Activated CD8-positive, alpha-beta memory T cell treated with anti-CD3 and anti-CD28 coated beads for 1 hour (primary cell): ENCODE measurements around the gene TSKS.

Experiments
- DNase-seq, 2 donors: peaks; one replicate each; pipeline ENCODE4 v3.0.0-alpha.2; 2020; ENCODE audit warnings: low read depth in 1 of 2; ENCODE audit errors: extremely low read depth in 1 of 2

Gene TSKS

DNA sequence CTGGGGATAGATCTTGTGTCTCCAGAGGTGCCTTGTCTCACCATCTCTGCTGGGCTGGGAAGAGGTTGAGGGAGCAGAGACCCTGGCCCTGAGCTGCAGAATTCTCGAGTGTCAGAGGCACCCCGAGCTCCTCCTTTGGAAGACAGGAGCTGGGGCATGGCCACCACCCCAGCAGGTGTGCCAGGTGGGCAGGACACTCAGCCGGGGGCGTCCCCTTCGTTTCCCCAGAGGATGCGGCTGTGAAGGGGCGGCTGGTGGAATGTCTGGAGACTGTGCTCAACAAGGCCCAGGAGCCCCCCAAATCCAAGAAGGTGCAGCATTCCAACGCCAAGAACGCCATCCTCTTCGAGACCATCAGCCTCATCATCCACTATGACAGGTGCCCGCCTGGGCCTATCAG lies 35.5 kb upstream of the TSKS start:
- DNase-seq = no peak

DNA sequence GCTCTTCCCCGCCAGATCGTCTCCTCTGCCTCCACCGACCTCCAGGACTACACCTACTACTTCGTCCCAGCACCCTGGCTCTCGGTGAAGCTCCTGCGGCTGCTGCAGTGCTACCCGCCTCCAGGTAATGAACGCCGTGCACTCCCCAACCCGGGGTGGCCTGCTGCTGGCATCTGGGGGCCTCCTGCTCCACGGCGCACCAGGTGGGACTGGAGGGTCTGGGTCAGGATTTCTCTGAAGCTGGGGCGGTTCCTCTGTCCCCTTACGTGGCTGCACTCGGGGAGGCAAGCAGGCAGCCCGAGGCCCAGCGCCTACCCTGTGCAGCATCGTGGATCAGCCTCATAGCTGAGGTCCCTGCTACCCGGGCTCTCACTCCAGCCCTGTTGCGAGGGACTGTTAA lies 32.5 kb upstream of the TSKS start:
- no peak for DNase-seq

DNA sequence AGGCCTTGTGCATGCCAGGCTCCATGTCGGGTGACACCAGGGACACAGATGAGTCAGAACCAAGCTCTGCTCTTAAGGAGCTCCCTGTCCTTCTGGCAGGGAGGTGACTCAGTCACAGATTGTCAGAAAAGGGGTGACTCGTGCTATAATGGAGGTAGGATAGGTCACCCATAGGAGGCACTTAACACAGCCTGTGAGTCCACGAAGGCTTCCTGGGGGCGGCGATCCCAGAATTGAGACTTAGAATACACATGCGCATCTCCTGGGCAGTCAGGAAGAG lies 30.4 kb upstream of the TSKS start:
- DNase-seq = no peak

DNA sequence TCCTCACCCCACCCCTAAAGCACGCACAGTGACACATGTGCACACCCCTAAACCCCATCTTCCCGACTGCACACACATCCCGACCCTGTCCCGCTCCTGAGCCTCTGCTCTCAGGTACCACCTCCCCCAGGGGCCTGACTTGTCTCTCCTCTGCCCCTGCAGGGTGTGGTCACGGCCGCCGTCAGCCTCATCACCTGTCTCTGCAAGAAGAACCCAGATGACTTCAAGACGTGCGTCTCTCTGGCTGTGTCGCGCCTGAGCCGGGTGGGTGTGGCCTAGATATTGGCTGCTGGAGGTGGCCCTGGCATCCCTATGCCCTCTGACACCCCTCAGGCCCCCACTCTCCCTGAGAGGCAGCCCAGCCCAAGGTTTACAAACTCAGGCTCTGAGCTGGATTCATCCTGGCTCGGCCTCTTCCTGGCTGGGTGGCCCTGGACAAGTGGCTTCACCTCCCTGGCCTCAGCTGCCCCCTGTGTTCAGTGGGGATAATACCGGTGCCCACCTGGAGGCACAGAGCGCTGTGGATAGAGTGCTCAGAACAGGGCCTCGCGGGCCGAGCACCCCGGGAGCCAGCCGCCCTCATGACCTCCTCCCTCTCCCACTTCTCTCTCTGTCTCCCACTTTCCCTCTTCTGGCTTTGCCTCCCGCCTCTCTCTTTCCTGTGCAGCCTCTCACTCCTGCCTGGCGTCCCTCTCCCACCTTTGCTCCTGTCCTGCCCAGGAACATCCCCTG lies 29.9 kb upstream of the TSKS start:
- DNase-seq = no peak

DNA sequence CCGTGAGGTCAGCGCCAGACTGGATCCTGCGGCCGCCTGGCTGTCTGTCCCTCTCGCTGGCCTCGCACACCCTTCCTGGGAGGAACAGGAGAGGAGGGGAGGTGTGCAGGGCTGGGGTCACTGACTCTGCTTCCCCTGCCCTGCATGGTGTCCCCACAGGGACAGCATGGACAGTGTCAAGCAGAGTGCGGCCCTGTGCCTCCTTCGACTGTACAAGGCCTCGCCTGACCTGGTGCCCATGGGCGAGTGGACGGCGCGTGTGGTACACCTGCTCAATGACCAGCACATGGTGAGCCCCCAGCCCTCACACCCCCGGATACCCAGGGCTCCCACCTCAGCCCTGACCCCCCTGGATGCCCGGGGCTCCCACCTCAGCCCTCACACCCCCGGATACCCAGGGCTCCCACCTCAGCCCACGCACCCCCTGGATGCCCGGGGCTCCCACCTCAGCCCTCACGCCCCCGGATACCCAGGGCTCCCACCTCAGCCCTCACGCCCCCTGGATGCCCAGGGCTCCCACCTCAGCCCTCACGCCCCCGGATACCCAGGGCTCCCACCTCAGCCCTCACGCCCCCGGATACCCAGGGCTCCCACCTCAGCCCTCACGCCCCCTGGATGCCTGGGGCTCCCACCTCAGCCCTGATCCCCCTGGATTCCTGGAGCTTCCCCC lies 28.8 kb upstream of the TSKS start:
- DNase-seq = no peak

DNA sequence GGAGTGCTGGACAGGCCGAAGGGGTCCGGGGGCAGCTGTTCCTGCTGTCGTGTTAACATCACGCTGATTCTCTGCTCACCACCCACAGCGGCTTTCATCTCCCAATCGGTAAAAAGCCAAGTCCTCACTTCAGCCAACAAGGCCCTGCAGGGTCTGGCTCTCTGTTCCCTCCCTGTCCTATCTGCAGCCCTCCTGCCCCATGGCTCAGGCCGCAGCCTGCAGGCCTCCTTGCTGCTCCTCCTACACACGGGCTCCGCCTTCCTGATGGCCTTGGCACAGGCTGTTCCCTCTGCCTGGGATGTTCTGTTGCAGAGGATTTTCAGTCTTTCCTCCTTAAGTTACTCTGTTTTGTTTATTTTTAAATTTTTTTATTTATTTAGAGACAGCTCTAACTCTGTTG lies 27.8 kb upstream of the TSKS start:
- no peak for DNase-seq

DNA sequence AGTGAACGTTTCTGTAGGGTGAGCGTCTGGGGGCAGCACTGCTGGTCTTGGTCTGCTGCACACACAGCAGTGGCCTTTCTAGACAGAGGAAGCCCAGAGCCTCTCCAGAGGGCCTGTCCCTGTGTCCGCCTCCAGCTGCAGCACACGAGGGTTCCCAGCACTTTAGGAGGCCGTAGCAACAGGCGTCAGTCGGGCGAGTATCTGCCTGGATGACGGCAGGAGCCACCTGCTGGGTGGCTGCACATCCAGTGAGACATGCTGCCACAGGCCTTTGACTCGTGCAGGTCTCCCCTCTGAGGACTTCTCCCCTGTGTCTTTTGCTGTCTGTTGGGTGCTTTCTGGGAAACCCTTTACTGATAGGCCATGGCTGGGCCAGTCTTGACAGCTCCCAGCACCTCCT lies 25.8 kb upstream of the TSKS start:
- DNase-seq = no peak

DNA sequence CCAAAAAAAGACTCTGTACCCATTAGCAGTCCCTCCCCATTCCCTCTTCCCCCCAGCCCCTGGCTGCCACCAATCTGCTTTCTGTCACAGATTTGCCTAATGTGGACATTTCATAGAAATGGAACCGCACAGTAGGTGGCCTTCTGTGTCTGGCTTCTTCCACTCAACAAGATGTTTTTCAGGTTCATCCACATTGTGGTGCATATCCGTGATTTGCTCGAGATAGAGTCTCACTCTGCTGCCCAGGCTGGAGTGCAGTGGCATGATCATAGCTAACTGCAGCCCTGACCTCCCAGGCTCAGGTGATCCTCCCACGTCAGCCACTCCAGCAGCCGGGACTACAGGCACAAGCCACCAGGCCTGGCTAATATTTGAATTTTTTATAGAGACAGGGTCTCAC lies 24.6 kb upstream of the TSKS start:
- no peak for DNase-seq

DNA sequence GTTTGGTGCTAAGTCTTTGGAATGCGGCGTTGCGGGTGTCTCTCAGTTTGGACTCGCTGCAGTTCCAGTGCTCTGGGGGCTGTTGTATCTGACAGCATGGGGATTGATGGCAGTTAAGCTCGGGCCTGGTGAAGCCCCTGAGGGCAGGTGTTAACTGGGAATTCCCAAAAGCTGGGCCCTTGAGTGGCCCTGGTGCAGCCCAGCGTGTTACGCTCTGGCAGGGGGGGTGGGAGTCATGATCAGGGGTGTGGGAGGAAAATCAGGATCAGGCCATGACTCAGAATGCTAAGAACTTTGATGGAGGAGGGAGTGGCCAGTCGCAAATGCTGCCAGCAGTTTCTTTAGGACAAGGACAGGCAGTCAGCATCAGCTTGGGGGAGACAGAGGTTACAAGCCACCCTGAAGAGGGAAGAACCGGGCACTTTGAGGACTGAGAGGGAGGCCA lies 23.3 kb upstream of the TSKS start:
- DNase-seq = no peak

DNA sequence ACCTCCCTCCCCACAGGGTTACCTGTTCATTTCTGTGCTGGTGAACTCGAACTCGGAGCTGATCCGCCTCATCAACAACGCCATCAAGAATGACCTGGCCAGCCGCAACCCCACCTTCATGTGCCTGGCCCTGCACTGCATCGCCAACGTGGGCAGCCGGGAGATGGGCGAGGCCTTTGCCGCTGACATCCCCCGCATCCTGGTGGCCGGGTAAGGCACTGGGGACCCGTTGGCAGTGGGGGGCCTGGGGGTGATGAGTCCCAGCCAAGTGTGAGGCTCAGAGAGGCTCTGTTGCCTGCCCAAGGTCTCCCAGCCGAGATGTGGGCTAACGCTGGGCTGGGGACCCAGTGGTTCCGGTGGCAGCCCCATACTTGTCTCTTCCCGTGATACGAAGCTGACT lies 19.4 kb upstream of the TSKS start:
- DNase-seq = no peak

DNA sequence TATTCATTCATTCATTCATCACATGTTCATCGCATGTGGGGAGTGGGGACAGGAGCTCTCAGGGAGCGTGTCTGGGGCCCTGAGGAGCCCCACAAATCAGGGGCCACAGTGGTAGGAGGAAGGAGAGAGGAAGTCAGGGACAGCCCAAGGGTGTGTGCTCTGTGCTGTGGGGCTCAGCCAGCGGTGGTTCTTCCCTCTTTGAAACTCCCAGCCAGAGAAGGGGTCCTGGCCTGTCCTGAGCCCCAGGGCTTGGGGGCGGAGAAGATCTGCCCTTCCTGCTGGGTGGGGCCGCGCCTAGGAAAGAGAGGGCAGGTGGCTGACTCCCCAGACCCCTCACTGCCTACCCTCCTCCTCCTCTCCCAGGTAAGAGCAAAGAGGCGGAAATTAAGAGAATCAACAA lies 18.3 kb upstream of the TSKS start:
- no peak for DNase-seq

DNA sequence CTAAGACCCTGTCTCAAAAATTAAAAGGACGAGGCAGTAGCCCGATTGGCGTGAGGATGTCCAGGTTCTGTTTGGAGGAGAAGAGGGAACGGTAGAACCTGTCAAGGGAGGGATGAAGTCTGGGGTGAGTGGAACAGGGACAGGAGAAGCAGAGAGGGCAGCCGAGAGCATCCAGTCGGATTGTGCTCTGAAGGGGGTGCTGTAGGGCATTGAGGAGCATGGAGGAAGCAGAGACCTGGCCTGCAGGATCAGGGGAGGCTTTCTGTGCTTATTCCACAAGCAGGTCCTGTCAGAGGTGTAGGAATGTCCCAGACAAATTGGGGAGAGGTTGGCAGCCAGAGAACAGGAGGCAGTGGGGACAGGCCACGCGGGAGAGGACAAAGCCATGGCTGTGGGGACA lies 17.8 kb upstream of the TSKS start:
- DNase-seq = no peak

DNA sequence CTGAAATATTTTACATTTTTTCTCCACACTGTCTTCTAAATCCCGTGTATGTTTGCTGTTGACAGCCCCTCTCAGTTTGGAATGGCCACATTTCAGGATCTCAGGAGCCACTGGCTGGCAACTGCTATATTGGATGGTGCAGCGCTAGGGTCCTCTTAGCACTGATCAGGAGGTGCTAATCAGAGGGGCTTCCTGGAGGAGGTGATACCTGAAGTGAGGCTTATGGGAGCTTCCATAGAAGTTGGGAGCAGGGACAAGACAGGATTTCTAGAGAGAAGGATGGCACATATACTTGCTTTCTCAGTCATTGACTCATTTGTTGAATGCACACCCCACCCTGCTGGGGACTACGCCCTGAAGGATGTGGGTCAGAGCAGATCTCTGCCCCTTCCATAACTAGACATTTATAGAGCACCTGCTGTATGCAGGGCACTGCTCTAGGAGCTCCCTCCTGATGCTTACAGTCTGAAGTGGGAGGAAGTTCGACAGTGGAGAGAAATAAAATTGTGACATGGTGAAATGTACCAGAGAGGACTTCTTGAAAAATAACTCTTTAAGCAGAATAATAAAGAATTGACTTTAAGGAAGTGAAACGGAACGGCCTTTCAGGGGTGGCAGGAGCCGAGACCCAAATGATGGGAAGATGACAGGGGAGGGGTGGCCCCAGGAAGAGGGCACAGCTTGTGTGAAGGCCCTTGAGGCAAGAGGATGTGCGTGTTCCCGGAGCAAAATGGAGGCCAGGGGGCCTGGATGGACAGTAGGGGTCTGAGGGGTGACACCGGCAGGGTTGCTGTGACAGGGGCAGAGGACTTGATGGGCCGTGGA lies 16.8 kb upstream of the TSKS start:
- no peak for DNase-seq

DNA sequence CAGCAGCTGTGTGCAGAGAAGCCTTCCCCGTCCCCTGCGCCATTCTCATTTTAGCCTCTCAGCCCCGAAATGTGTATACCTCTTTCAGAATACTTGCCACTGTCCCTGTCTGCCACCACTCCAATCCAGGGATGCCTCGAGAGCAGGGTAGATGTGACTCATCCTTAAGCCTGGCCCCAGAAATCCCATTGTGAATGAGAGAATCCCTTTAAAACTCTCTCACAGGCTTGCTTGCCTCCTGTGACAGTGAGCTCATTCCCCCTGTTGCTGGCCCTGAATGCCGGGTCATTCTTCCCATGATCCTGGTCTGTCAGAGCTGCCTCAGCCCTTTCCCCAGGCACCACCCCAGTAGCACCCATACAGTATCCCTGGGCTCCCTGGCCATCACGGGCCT lies 13.3 kb upstream of the TSKS start:
- DNase-seq = no peak

DNA sequence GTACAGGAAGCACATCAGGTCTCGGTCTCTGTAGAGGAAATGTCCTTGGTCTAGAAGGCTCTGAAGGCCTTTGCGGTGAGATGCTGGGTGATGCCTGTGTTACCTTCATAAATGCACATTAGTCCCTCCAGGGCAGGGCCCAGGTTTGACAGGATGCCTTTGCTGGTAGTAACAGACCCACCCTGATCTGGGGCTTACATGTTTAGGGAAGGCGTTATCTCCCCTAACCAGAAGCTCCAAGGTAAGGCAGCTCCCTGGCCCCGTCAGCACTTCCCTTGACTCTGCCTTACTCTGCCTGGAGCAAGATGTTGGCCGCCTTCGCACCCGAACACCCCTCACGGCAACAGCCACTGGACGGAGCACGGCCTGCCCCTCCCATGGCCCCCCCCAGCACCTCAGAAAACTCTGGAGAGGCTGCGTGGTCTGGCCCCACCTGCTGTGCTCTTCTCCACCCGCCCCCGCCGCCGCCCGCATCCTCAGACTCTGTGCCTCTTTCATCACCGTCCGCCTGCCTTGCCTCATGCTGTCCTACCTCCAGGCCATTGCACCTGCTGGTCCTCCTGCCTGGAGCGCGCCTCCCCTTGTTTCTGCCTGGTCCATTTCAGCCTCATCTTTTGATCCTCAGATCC lies 12.8 kb upstream of the TSKS start:
- DNase-seq = no peak

DNA sequence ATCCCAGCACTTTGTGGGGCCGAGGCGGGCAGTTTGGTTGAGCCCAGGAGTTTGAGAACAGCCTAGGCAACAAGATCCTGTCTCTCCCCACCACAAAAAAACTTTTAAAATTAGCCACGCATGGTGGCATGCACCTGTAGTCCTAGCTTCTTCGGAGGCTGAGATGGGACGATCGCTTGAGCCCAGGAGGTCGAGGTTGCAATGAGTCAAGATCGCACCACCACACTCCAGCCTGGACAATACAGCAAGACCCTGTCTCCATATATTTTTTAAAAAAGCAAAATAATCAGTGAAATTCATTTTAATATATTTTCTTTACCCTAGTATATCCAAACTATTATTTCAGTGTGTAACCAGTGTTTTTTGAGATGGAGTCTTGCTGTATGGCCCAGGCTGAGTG lies 11.9 kb upstream of the TSKS start:
- DNase-seq = no peak

DNA sequence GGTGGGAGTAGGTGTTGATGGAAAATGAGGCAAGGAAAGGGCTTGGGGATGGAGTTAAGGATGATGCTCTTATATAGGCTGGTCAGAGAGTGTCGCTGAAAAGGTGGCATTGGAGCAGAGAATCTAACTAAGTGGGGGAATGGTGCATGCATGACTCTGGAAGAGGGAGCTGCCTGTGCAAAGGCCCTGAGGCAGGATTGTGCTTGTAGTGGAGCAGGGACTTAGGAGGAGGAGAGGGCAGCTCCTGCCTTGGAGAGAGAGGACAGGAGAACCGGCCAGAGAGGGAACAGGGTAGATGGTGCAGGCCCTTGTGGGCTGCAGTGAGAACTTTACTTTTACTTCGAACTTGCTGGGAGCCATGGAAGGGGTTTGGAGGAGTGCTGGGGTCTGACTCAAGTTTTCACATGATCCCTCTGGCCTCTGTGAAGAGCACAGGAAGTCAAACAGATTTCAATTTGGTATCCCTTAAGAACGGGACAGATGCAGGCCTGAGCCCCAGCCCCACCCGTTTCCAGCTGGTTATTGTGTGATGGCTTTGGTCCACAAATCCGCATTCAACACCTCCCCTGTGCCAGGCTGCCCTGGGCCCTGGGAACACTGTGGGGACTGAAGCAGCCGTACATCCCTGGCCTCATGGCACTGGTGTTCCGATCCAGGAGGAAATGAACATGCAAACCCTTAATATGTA lies 10.7 kb upstream of the TSKS start:
- no peak for DNase-seq

DNA sequence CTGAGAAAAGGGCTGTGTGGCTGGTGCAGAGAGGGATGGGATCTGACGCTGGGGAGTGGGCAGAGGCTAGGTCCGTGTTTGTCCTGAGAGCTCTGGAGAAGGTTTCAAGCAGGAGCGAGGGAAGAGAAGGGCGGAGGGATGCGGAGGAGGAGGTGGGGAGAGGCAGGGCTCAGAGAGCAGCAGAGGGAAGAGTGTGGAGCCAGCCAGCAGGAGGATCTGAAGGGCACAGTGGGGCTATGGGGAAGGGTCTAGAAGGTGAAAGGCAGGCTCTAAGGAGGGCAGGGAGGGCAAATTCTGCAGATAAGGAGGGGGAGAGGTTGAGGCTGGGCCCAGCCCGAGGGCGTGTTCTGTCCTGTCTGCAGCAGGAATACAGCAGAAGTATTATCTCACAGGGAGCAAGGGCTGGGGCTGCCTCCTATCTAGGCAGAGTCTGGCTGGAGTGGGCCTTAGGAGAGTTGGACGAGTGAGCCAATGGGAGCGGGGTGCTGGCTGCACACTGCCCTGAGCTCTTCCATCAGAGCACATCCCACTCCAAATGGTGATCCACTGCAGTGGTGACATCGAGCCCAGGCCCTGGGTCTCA lies 9.8 kb upstream of the TSKS start:
- no peak for DNase-seq

DNA sequence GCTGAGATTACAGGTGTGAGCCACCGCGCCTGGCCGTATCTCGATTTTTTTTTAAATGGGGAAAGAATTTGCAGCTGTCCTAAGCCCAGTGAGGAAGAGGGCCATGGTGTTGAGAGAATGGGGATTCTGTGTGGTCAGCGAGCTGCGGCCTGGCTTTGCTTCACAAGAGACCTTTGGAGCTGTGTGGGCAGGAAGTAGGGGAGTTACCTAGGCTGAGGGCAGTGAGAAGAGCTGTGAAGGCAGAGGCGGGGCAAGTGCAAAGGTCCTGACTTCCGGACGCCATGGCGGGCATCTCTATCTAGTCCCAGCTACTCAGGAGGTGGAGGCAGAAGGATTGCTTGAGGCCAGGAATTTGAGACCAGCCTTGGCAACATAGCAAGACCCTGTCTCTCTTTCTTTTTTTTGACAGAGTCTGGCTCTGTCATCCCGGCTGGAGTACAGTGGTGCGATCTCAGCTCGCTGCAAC lies 8.6 kb upstream of the TSKS start:
- no peak for DNase-seq

DNA sequence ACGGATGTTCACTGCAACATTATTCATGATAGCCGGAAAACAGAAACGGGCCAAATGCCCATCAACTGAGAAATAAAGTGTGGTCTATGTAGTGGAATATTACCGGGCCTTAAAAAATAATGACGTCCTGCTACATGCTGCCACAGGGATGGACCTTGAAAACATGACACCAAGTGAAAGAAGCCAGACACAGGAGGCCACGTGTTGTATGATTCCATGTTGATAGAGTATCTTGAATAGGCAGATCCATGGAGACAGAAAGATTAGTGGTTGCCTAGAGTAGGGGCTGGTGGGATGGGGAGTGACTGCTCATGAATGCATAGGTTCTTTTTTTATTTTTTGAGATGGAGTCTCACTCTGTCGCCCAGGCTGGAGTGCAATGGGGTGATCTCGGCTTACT lies 7.4 kb upstream of the TSKS start:
- DNase-seq = no peak
